ENCODE data around the gene BPIFA2.

The BPIFA2 gene

GRCh38 chr20:33172781-33173180 is 4.8 kb downstream of the BPIFA2 start:
- Histone ChIP-seq H3K4me3 (ENCODE audit: low read depth, low read length) (no peak overlapping the region), H3K9me3 (no peaks in the 10 kb centered on the region; the same call in 1 of the 2 replicates), H3K27me3 (no peaks in the 10 kb centered on the region), H3K4me1 (no peaks in the 10 kb centered on the region; the same call in 1 of the 2 replicates), H3K36me3 (no peaks in the 10 kb centered on the region)
- DNase-seq = no peak
- TF ChIP-seq CTCF (IDR thresholded peaks at IDR 0.05; ENCODE audit: low read depth, low read length) = no peak

- peaks cover 3% of the 10 kb centered on the region; the same call in 1 of the 2 replicates for H3K4me1 ChIP-seq
- no peaks in the 10 kb centered on the region for H3K9me3 ChIP-seq
- no peak for TF ChIP-seq CTCF (IDR thresholded peaks at IDR 0.05; ENCODE audit: low read depth, low read length)
- H3K27me3 ChIP-seq = no peaks in the 10 kb centered on the region
- no peak for DNase-seq
- no peak overlapping the region for H3K4me3 ChIP-seq (ENCODE audit: low read depth, low read length)
- H3K36me3 ChIP-seq = no peaks in the 10 kb centered on the region
Measured at GRCh38 chr20:33175123-33175522, 7.2 kb downstream of the BPIFA2 start.

- DNase-seq = no peak
- no peaks in the 10 kb centered on the region for H3K9me3 ChIP-seq
- no peaks in the 10 kb centered on the region for H3K27me3 ChIP-seq
- no peak overlapping the region for H3K4me3 ChIP-seq (ENCODE audit: low read depth, low read length)
- TF ChIP-seq CTCF (IDR thresholded peaks at IDR 0.05; ENCODE audit: low read depth, low read length) = no peak
- no peaks in the 10 kb centered on the region for H3K36me3 ChIP-seq
- H3K4me1 ChIP-seq = peaks cover 3% of the 10 kb centered on the region; the same call in 1 of the 2 replicates
Measured at GRCh38 chr20:33176101-33176500, 8.1 kb downstream of the BPIFA2 start.

GRCh38 chr20:33177866-33178265 is 9.9 kb downstream of the BPIFA2 start:
- H3K9me3 ChIP-seq = no peaks in the 10 kb centered on the region
- peak; percentile 20 for DNase-seq
- H3K4me1 ChIP-seq = peaks cover 3% of the 10 kb centered on the region; the same call in 1 of the 2 replicates
- TF ChIP-seq CTCF (IDR thresholded peaks at IDR 0.05; ENCODE audit: low read depth, low read length) = no peak
- H3K4me3 ChIP-seq (ENCODE audit: low read depth, low read length) = no peak overlapping the region
- H3K27me3 ChIP-seq = no peaks in the 10 kb centered on the region
- H3K36me3 ChIP-seq = no peaks in the 10 kb centered on the region

GRCh38 chr20:33178726-33179125 is 10.8 kb downstream of the BPIFA2 start:
- H3K4me3 ChIP-seq (ENCODE audit: low read depth, low read length) = no peak overlapping the region
- TF ChIP-seq CTCF (IDR thresholded peaks at IDR 0.05; ENCODE audit: low read depth, low read length) = no peak
- H3K27me3 ChIP-seq = no peaks in the 10 kb centered on the region
- H3K9me3 ChIP-seq = no peaks in the 10 kb centered on the region
- DNase-seq = no peak
- H3K4me1 ChIP-seq = peaks cover 3% of the 10 kb centered on the region; the same call in 1 of the 2 replicates
- H3K36me3 ChIP-seq = no peaks in the 10 kb centered on the region

GRCh38 chr20:33180169-33180568 is 12.2 kb downstream of the BPIFA2 start:
- TF ChIP-seq CTCF (IDR thresholded peaks at IDR 0.05; ENCODE audit: low read depth, low read length) = no peak
- H3K27me3 ChIP-seq = no peaks in the 10 kb centered on the region
- H3K4me1 ChIP-seq = peaks cover 3% of the 10 kb centered on the region; the same call in 1 of the 2 replicates
- H3K9me3 ChIP-seq = no peaks in the 10 kb centered on the region
- H3K36me3 ChIP-seq = no peaks in the 10 kb centered on the region
- DNase-seq = no peak
- no peak overlapping the region for H3K4me3 ChIP-seq (ENCODE audit: low read depth, low read length)

All from BE2C (cell line).